K562 (cell line): ENCODE measurements around the gene CTXN1. TPM values are rescaled to one million over a fixed set of nuclear protein-coding genes. Genes with fewer than 3 reads are reported as not detected.

Source experiments
- ATAC-seq: fragments of 200-7000 bp; cut with Tn5 transposase; 3 replicates; pipeline ENCODE4 v1.9.1; 2020; ENCODE audit warnings: moderate library complexity
- BruUV-seq: library from RNA; stranded (reverse); fragments of 400-500 nt; replicated peaks from 2 replicates; lab custom pipeline; 2021; lab: Mats Ljungman, UMichigan
- CTCF ChIA-PET: fragments of 300-600 bp; formaldehyde crosslinking; extraction: SDS; loops from one replicate; lab custom pipeline; 2021; ENCODE audit warnings: low intra/inter-chr PET ratio; lab: Yijun Ruan, JAX
- POLR2A ChIA-PET: fragments of 300-600, 350-650 bp; sonication (Branson Sonifier 250); formaldehyde crosslinking; extraction: SDS; loops from one replicate; lab custom pipeline; 2021; ENCODE audit warnings: antibody characterized with exemption, inconsistent platforms; lab: Yijun Ruan, JAX
- DNase-seq, 4 experiments: peaks; one replicate each; pipeline versions ENCODE4 v3.0.0 to v3.0.0-alpha.2; 2011 to 2018; ENCODE audit warnings: low spot score in 3 of 4, mixed read lengths in 3 of 4; ENCODE audit errors: extremely low read depth in 1 of 4
- FAIRE-seq: peaks from 2 replicates; lab custom pipeline; 2011; peaks lifted over from hg19 to GRCh38; lab: Jason Lieb, UNC
- H2AFZ ChIP-seq: 2 replicates; pipeline ENCODE4 v1.6.0; 2011; ENCODE audit warnings: low read depth, low read length, control low read depth, inconsistent platforms
- H3K27ac ChIP-seq: fragments of 200-600 bp; 3 replicates; pipeline ENCODE4 v1.8.0; 2011; ENCODE audit warnings: low read depth, mild to moderate bottlenecking, control low read depth, inconsistent platforms, low read length, moderate library complexity, mixed read lengths; ENCODE audit errors: extremely low read depth
- H3K27me3 ChIP-seq, 2 experiments: fragments of 300-600 bp in 1 of 2; 2 replicates in 1 of 2; 3 replicates in 1 of 2; pipeline versions ENCODE4 v1.6.0 to v1.8.0; 2011; ENCODE audit warnings: inconsistent platforms in 2 of 2, low read length in 2 of 2, mild to moderate bottlenecking in 1 of 2, mixed read lengths in 1 of 2, moderate library complexity in 1 of 2; ENCODE audit not compliant: control insufficient read depth in 2 of 2, insufficient read depth in 2 of 2
- H3K36me3 ChIP-seq: fragments of 300-600 bp; 3 replicates; pipeline ENCODE4 v1.8.0; 2011; ENCODE audit warnings: mild to moderate bottlenecking, low read length, inconsistent platforms; ENCODE audit not compliant: control insufficient read depth, insufficient read depth
- H3K4me1 ChIP-seq, 2 experiments: fragments of 200-600 bp in 1 of 2; replicated peaks in 1 of 2; 2 replicates in 1 of 2; 3 replicates in 1 of 2; pipeline versions ENCODE4 v1.5.1 to v1.8.0; 2011; ENCODE audit warnings: inconsistent platforms in 2 of 2, low read length in 2 of 2, mild to moderate bottlenecking in 1 of 2, mixed read lengths in 1 of 2, moderate library complexity in 1 of 2; ENCODE audit not compliant: control insufficient read depth in 2 of 2, insufficient read depth in 2 of 2
- H3K4me2 ChIP-seq: 2 replicates; pipeline ENCODE4 v1.6.1; 2011; ENCODE audit warnings: low read length, control low read depth, inconsistent platforms, mixed read lengths; ENCODE audit not compliant: insufficient read depth
- H3K4me3 ChIP-seq: fragments of 200-600 bp; sonication (generic), shearing (Covaris generic); 2 replicates; pipeline ENCODE4 v1.5.1; 2016; ENCODE audit warnings: control low read depth, inconsistent platforms
- H3K79me2 ChIP-seq: fragments of 200-600 bp; 3 replicates; pipeline ENCODE4 v1.8.0; 2011; ENCODE audit warnings: low read length, inconsistent platforms; ENCODE audit not compliant: control insufficient read depth, insufficient read depth
- H3K9ac ChIP-seq, 2 experiments: 2 replicates each; pipeline versions ENCODE4 v1.6.0 to v1.6.1; 2011; ENCODE audit warnings: low read depth in 2 of 2, low read length in 2 of 2, control low read depth in 1 of 2, inconsistent platforms in 1 of 2, mild to moderate bottlenecking in 1 of 2, mixed read lengths in 1 of 2; ENCODE audit not compliant: insufficient read depth in 1 of 2
- H3K9me1 ChIP-seq: one replicate; pipeline ENCODE4 v1.6.0; 2011; ENCODE audit warnings: inconsistent platforms, mild to moderate bottlenecking, low read length, moderate library complexity; ENCODE audit not compliant: control insufficient read depth, insufficient read depth
- H3K9me3 ChIP-seq: replicated peaks from 2 replicates; pipeline ENCODE4 v1.5.1; 2011; ENCODE audit warnings: low read depth, low read length, inconsistent platforms; ENCODE audit not compliant: control insufficient read depth, insufficient read depth
- H4K20me1 ChIP-seq: replicated peaks from 2 replicates; pipeline ENCODE4 v1.6.1; 2011; ENCODE audit warnings: low read length, inconsistent platforms, mixed read lengths; ENCODE audit not compliant: control insufficient read depth, insufficient read depth
- E4F1 ChIP-seq: fragments of 250-450 bp; sonication (Bioruptor Pico); IDR thresholded peaks from 2 replicates; pipeline ENCODE4 v1.5.0; 2021; ENCODE audit warnings: mild to moderate bottlenecking, borderline replicate concordance
- IRF1 ChIP-seq: sonication (generic); formaldehyde crosslinking; IDR thresholded peaks from 2 replicates; pipeline ENCODE4 v1.8.0; 2022; ENCODE audit warnings: missing genetic modification reagents, mild to moderate bottlenecking, borderline replicate concordance
- POLR2B ChIP-seq: fragments of 450-650 bp; IDR thresholded peaks from 2 replicates; pipeline ENCODE4 v1.6.1; 2018; ENCODE audit warnings: low read depth; ENCODE audit not compliant: partially characterized antibody
- PURB ChIP-seq: sonication (generic); formaldehyde crosslinking; IDR thresholded peaks from 2 replicates; pipeline ENCODE4 v1.9.0; 2021; ENCODE audit warnings: low read depth, mild to moderate bottlenecking, missing genetic modification reagents
- ZNF766 ChIP-seq: fragments of 200-800 bp; sonication (Bioruptor generic); conservative IDR thresholded peaks from 2 replicates; pipeline ENCODE4 v1.6.1; 2016; ENCODE audit warnings: missing genetic modification characterization, missing compliant biosample characterization
- WGBS: fragments of 100-300 bp; shearing (Covaris generic); methylation state at CpG from one replicate; pipeline ENCODE4 v1.1.6; 2016; ENCODE audit warnings: low coverage, mixed read lengths; ENCODE audit not compliant: insufficient coverage; ENCODE audit errors: missing lambda C conversion rate; 5-methylcytosine and 5-hydroxymethylcytosine counted together
- in situ Hi-C: fragments of 300-500 bp; cut with MboI; formaldehyde crosslinking; loops from 4 replicates; pipeline ENCODE4 v1.15.0; 2018; ENCODE audit warnings: inconsistent platforms, mixed read lengths
- intact Hi-C: fragments of 100-400 bp; cut with micrococcal nuclease; formaldehyde crosslinking; loops from 2 replicates; pipeline ENCODE4 v1.14.2; 2022
- polyA plus RNA-seq, 8 experiments: library from polyadenylated mRNA; depleted of rRNA in 4 of 8; stranded (reverse) in 5 of 8; unstranded in 3 of 8; fragments of >200 nt; fragmentation: Nextera tagmentation in 2 of 8; fragmentation: Illumina TruSeq in 1 of 8; extraction: Ambion mirVana in 2 of 8; extraction: Trizol in 1 of 8; gene quantifications; 2 replicates each; pipeline versions ENCODE4 v1.2.1 to v1.2.3, GENCODE V29; 2011 to 2014; ENCODE audit warnings: inconsistent platforms in 1 of 8, missing spikeins in 1 of 8
- total RNA-seq, 7 experiments: library from RNA; depleted of rRNA in 6 of 7; stranded (reverse); fragments of >200 nt in 6 of 7; fragmentation: Illumina TruSeq in 2 of 7; extraction: Trizol in 2 of 7; gene quantifications; 2 replicates each; pipeline versions ENCODE4 v1.2.1 to v1.2.3, GENCODE V29; 2011 to 2021; ENCODE audit warnings: low replicate concordance in 1 of 7

Gene CTXN1
- total and polyA plus RNA-seq, 9 of the 15 experiments (the other 6 are each of a cell fraction or from before 2014, with no cell fraction given) = 0.15 to 37.4 (median 1.8) TPM; not detected in 2

GRCh38 chr19:7902796-7903243 is 23.1 kb downstream of the CTXN1 start (continued):
- TF ChIP-seq ZNF766 (CRISPR knock-in tag) (no peak), PURB (CRISPR knock-in tag) (no peak), E4F1 (no peak)
- TF ChIP-seq, all 486 proteins: peak for 15

- Histone ChIP-seq H3K4me1 (peaks cover 13 to 50% of the 10 kb centered on the region in 2 experiments; a peak in 4 of 5 replicates), H2AFZ (no peak overlapping the region), H3K36me3 (peaks cover 35% of the 10 kb centered on the region; the same call in 2 of the 3 replicates), H3K9me3 (no peaks in the 10 kb centered on the region), H3K9ac (no peak overlapping the region), H3K27me3 (no peaks in the 10 kb centered on the region), H3K4me3 (no peak overlapping the region), H3K27ac (no peak overlapping the region), H3K4me2 (no peak overlapping the region), H3K9me1 (peaks cover 7% of the 10 kb centered on the region), H3K79me2 (peaks cover 37% of the 10 kb centered on the region), H4K20me1 (no peaks in the 10 kb centered on the region)
- DNase-seq (no peak), ATAC-seq (no peak), FAIRE-seq (no peak)
- CTCF ChIA-PET = interaction anchor here (1.2 kb wide), 1 partner anchor 48 kb away, joined by 3 read pairs; no protein-coding TSS in a partner anchor
- intact Hi-C loops (no loop called here), in situ Hi-C loops (no loop called here)
- BruUV-seq = no TSS peak
- 87% methylated on average over 7 of the region's 7 CpGs for WGBS
- POLR2A ChIA-PET = interaction anchor here (0.5 to 5.3 kb wide), 8 partner anchors 11 to 890 kb away, joined by 3 to 72 read pairs (median 5); partner anchors contain the start of genes LRRC8E and SNAPC2
- TF ChIP-seq POLR2B (peak; percentile 21), IRF1 (CRISPR knock-in tag) (no peak)
Measured at GRCh38 chr19:7901337-7901736, 24.6 kb downstream of the CTXN1 start.
